ENCODE data around the gene DCAF5. TPM values are rescaled to one million over a fixed set of nuclear protein-coding genes. Genes with fewer than 3 reads are reported as not detected.

The DCAF5 gene
- total and polyA plus RNA-seq, 2 of the 13 experiments (the other 11 are each of a cell fraction or from before 2014, with no cell fraction given), result 13.4 to 31.6 TPM

DNA sequence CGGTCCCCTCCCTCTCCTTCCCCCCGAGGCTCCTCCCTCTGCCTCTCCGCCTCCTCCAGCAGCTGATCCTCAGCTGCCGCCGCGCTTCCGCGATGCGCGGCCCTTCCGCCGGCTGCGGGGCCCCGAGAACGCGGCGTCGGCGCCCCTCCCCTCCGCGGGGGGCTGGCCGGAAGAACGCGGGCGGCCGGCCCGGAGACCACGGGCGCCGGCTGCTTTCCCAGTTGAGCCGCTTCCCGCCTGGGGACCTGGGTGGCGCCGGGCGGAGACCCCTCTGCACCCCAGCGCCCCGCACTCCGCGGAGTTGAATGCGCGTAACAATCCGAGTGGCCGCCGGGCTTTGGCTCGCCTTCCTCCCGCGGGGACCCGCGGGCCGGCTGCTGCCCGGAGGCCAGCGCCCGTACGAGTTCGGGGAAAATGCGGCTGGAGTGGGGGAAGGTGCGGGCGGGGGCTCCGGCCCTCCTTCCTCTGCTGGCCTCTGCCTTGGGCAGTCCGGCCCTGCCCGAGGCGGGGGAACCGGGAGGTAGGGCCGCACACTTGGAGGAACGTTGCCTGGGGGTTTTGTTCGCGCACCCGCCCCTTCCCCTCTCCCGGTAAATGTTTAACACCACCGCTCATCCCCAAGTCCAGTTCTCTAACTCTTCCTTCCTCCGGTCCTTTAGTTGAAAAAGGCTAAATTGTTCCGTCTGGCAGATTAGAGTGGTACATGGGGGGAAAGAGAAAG is 393 bp upstream of the DCAF5 start (continued):
- TF ChIP-seq, protein P1, sequence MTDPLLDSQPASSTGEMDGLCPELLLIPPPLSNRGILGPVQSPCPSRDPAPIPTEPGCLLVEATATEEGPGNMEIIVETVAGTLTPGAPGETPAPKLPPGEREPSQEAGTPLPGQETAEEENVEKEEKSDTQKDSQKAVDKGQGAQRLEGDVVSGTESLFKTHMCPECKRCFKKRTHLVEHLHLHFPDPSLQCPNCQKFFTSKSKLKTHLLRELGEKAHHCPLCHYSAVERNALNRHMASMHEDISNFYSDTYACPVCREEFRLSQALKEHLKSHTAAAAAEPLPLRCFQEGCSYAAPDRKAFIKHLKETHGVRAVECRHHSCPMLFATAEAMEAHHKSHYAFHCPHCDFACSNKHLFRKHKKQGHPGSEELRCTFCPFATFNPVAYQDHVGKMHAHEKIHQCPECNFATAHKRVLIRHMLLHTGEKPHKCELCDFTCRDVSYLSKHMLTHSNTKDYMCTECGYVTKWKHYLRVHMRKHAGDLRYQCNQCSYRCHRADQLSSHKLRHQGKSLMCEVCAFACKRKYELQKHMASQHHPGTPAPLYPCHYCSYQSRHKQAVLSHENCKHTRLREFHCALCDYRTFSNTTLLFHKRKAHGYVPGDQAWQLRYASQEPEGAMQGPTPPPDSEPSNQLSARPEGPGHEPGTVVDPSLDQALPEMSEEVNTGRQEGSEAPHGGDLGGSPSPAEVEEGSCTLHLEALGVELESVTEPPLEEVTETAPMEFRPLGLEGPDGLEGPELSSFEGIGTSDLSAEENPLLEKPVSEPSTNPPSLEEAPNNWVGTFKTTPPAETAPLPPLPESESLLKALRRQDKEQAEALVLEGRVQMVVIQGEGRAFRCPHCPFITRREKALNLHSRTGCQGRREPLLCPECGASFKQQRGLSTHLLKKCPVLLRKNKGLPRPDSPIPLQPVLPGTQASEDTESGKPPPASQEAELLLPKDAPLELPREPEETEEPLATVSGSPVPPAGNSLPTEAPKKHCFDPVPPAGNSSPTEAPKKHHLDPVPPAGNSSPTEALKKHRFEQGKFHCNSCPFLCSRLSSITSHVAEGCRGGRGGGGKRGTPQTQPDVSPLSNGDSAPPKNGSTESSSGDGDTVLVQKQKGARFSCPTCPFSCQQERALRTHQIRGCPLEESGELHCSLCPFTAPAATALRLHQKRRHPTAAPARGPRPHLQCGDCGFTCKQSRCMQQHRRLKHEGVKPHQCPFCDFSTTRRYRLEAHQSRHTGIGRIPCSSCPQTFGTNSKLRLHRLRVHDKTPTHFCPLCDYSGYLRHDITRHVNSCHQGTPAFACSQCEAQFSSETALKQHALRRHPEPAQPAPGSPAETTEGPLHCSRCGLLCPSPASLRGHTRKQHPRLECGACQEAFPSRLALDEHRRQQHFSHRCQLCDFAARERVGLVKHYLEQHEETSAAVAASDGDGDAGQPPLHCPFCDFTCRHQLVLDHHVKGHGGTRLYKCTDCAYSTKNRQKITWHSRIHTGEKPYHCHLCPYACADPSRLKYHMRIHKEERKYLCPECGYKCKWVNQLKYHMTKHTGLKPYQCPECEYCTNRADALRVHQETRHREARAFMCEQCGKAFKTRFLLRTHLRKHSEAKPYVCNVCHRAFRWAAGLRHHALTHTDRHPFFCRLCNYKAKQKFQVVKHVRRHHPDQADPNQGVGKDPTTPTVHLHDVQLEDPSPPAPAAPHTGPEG (CRISPR knock-in tag; IDR thresholded peaks at IDR 0.05), result 0 out of 2 replicates have a peak, but pooled peaks have one; percentile 10
- TF ChIP-seq XBP1 (CRISPR knock-in tag; IDR thresholded peaks at IDR 0.05) (no peak), MEIS1 (CRISPR knock-in tag; IDR thresholded peaks at IDR 0.05; ENCODE audit: borderline replicate concordance) (no peak), ADNP (CRISPR knock-in tag; IDR thresholded peaks at IDR 0.05) (no peak), MTA1 (CRISPR knock-in tag; IDR thresholded peaks at IDR 0.05; ENCODE audit: borderline replicate concordance) (peak; percentile 37; the same call in 1 of the 2 replicates), FOXM1 (CRISPR knock-in tag; IDR thresholded peaks at IDR 0.05) (no peak)
- TF ChIP-seq, protein P2, sequence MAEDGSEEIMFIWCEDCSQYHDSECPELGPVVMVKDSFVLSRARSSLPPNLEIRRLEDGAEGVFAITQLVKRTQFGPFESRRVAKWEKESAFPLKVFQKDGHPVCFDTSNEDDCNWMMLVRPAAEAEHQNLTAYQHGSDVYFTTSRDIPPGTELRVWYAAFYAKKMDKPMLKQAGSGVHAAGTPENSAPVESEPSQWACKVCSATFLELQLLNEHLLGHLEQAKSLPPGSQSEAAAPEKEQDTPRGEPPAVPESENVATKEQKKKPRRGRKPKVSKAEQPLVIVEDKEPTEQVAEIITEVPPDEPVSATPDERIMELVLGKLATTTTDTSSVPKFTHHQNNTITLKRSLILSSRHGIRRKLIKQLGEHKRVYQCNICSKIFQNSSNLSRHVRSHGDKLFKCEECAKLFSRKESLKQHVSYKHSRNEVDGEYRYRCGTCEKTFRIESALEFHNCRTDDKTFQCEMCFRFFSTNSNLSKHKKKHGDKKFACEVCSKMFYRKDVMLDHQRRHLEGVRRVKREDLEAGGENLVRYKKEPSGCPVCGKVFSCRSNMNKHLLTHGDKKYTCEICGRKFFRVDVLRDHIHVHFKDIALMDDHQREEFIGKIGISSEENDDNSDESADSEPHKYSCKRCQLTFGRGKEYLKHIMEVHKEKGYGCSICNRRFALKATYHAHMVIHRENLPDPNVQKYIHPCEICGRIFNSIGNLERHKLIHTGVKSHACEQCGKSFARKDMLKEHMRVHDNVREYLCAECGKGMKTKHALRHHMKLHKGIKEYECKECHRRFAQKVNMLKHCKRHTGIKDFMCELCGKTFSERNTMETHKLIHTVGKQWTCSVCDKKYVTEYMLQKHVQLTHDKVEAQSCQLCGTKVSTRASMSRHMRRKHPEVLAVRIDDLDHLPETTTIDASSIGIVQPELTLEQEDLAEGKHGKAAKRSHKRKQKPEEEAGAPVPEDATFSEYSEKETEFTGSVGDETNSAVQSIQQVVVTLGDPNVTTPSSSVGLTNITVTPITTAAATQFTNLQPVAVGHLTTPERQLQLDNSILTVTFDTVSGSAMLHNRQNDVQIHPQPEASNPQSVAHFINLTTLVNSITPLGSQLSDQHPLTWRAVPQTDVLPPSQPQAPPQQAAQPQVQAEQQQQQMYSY (CRISPR knock-in tag; IDR thresholded peaks at IDR 0.05), result no peak
- TF ChIP-seq, protein P3, sequence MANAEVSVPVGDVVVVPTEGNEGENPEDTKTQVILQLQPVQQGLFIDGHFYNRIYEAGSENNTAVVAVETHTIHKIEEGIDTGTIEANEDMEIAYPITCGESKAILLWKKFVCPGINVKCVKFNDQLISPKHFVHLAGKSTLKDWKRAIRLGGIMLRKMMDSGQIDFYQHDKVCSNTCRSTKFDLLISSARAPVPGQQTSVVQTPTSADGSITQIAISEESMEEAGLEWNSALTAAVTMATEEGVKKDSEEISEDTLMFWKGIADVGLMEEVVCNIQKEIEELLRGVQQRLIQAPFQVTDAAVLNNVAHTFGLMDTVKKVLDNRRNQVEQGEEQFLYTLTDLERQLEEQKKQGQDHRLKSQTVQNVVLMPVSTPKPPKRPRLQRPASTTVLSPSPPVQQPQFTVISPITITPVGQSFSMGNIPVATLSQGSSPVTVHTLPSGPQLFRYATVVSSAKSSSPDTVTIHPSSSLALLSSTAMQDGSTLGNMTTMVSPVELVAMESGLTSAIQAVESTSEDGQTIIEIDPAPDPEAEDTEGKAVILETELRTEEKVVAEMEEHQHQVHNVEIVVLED (CRISPR knock-in tag; IDR thresholded peaks at IDR 0.05; ENCODE audit: borderline replicate concordance), result peak; percentile 47; the same call in 1 of the 2 replicates
- TF ChIP-seq, protein P4, sequence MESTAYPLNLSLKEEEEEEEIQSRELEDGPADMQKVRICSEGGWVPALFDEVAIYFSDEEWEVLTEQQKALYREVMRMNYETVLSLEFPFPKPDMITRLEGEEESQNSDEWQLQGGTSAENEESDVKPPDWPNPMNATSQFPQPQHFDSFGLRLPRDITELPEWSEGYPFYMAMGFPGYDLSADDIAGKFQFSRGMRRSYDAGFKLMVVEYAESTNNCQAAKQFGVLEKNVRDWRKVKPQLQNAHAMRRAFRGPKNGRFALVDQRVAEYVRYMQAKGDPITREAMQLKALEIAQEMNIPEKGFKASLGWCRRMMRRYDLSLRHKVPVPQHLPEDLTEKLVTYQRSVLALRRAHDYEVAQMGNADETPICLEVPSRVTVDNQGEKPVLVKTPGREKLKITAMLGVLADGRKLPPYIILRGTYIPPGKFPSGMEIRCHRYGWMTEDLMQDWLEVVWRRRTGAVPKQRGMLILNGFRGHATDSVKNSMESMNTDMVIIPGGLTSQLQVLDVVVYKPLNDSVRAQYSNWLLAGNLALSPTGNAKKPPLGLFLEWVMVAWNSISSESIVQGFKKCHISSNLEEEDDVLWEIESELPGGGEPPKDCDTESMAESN (CRISPR knock-in tag; conservative IDR thresholded peaks at IDR 0.05), result peak; percentile 61

Measured in HepG2 (cell line).